Fibroblast of skin of abdomen (primary cell): Measurements from ENCODE around the gene SLC15A4.

Experiments
- DNase-seq: peaks from one replicate; pipeline ENCODE4 v3.0.0-alpha.2; 2013

The SLC15A4 gene

GRCh38 chr12:128794661-128795529, 28.9 kb downstream of the SLC15A4 start:
- no peak for DNase-seq

GRCh38 chr12:128793701-128794100, 30.1 kb downstream of the SLC15A4 start:
- DNase-seq, result no peak

DNA sequence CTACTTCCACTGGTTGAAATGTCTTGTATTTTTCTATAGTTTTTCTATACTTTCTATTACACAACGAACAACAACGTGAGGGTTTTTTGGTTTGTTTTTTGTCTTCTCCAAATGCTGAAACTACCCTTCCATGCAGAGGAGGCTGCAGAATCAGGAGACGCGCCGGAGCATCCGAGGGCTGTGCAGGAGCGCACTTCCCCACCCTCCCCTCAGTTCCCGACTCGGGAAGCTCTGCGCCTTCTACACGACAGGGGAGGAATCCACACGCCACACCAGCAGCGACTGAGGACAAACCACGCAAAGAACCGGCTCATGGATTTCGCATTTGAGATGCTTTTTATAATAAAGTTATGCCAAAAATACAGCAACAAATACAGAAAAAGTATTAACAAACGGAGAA, 30.9 kb downstream of the SLC15A4 start:
- DNase-seq, result no peak

DNA sequence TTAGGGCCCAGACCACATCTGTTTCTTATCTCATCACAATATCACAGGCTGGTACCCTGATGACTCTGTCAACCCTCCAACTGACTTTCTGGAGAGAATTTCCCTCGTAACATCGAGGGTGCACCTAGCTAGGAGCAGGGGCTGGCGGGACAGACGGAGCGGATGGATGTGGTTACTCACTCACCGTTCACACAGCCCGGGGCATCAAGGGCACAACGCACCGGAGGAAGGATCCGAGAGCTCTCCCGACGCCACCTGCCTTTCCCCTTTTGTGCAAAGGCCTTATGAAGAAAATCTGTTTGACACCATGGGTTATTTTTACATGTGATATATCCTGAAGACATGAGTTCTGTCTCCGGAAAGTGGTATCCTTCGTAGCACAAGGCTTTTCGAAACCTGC, 31.4 kb downstream of the SLC15A4 start:
- DNase-seq, result no peak

GRCh38 chr12:128791395-128792322, 32.1 kb downstream of the SLC15A4 start:
- no peak for DNase-seq

- peak; percentile 65 for DNase-seq
Observed at GRCh38 chr12:128790653-128791373, 32.9 kb downstream of the SLC15A4 start.

DNA sequence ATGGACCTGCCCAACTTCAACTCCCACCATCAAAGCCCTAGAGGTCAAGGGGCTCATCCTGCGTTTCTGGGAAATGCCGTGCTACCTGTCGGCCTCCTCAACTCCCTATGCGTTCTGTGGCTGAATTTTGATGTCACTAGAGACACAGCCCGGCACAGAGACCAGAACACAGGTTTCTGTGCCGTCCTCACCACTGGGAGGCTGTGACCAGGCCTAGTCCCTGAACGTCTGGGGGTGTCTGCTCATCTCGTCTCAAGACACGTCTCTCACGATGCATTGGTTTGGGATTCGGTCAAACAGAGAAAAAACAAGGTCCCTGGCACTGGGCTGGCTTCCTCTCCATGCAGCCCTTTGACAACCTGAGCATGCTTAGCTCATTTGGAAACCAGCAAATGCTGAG, 33.5 kb downstream of the SLC15A4 start:
- DNase-seq, result no peak

- DNase-seq, result no peak
Observed at GRCh38 chr12:128789356-128789929, 34.3 kb downstream of the SLC15A4 start.

DNA sequence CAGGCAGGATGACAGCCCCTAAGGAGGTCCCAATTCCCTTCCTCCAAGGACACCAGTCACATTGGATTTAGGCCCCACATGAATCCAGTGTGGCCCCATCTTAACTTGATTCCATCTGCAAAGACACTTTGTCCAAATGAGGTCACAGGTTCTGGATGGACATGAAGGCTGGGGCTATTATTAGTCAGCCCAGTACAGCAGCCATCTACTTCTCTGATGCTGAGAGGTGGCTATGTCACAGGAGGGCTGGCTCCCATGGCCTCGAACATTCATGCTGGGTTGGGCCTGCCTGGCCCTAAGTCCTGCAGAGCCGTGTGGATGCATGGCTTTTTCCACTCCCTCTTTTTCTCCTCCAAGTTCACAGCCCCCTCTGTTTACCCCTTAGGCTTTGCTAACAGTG, 35.9 kb downstream of the SLC15A4 start:
- DNase-seq, result no peak

DNA sequence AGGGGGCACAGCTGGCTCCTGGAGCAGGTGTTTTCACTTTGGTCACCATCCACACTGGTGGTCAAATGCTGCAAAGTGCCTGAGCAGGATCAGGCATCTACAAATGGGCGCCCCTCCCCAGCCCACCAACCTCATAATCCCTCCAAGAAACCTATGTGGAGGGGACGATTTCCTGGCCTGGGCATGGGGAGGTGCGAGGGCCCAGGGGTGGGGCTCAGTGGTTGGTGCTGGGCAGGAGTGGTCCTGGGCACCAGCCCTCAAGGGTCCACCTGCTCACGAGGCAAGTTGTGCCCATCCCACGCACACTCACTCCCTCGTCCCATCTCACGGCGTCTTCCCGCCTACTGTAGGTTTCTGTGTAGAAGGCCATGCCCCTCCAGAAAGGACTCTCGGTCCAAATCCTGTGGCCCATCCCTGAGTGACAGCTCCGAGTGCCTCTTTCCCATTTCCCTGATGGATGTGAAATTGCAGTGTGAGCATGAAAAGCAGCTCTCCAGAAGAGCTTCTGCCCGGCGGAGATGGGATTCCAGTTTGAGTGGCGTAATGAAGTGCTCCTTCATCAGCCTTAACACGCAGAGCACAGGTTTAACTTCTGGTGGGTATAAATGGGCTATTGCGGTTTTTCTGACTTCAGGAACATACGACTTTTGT, 36.9 kb downstream of the SLC15A4 start:
- DNase-seq, result no peak

GRCh38 chr12:128784030-128784760, 39.6 kb downstream of the SLC15A4 start:
- no peak for DNase-seq

DNA sequence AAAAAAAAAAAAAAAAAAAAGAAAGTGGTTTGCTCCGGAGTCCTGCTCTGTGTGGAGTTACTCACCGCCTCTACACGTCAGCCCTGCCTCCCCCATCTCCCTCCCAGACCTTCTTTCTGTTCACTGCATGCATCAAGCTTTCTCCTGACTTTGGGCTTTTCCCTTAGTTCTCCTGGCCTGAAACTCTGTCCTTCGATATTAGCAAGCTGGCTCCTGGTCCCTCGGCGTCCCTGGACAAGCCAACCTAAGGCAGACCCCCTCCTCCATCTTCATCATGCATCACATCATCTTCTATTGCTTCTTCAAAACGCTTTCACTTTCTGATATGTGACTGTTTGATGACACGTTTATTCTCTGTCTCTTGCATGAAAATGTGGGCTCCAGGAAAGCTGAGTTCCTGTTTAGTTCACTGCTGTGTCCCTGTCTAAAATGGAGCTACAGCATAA, 40.6 kb downstream of the SLC15A4 start:
- peak; percentile 22 for DNase-seq

- DNase-seq, result no peak
Observed at GRCh38 chr12:128779901-128780300, 43.9 kb downstream of the SLC15A4 start.

GRCh38 chr12:128772249-128772648, 51.5 kb downstream of the SLC15A4 start:
- DNase-seq, result no peak

- DNase-seq, result peak; percentile 38
Observed at GRCh38 chr12:128771681-128772080, 52.1 kb downstream of the SLC15A4 start.

DNA sequence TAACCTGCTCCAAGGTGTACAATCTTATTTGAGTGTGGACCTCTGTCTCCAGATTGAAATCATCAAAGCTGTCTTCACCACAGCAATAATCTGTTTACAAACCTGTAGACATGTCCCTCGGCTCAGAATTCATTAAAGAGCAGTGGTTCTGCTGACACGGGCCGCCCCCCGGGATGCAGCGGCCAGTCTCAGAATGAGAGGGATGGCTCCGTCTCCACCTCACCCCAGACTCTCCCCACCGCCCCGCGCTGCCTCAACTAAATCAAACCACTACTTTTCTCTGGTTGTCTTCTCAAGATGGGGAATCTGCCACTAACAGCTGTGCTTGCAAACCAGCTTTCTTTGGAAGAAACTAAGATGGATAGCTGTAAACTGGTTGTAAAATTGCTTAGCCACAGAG, 56.2 kb downstream of the SLC15A4 start:
- DNase-seq, result no peak

- DNase-seq, result no peak
Observed at GRCh38 chr12:128766738-128767501, 56.8 kb downstream of the SLC15A4 start.

GRCh38 chr12:128763395-128763794, 60.4 kb downstream of the SLC15A4 start:
- no peak for DNase-seq

GRCh38 chr12:128761379-128761790, 62.4 kb downstream of the SLC15A4 start:
- DNase-seq, result no peak

DNA sequence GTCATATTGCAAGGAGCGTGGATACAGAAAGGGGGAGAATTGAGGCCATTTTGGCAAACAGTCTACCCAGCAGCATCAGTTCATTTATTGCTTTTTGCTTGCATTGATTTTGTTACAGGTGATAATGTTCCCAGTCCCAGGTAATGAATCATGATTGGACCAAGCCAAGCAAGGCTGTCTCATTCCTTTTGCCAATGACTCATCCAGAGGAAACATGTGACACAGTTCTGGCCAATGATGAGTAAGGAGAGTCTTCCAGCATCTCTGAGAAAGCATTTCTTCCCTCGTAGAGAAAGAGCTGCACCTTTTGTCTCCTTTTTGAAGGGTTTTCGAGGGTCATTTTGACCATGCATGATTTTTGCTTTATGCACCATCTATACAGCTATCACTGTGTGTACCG, 68.2 kb downstream of the SLC15A4 start:
- no peak for DNase-seq
